GM23338 (cell line): ENCODE data around the gene MGAT4B.

Source experiments
- EZH2 ChIP-seq: fragments of 200-600 bp; sonication (generic); IDR thresholded peaks from one replicate; pipeline ENCODE4 v1.8.0; 2017; ENCODE audit warnings: antibody characterized with exemption, mild to moderate bottlenecking, low read depth; ENCODE audit not compliant: unreplicated experiment
- POLR2AphosphoS5 ChIP-seq: IDR thresholded peaks from 2 replicates; pipeline ENCODE4 v1.6.1; 2016; ENCODE audit warnings: antibody characterized with exemption, low read depth

DNA sequence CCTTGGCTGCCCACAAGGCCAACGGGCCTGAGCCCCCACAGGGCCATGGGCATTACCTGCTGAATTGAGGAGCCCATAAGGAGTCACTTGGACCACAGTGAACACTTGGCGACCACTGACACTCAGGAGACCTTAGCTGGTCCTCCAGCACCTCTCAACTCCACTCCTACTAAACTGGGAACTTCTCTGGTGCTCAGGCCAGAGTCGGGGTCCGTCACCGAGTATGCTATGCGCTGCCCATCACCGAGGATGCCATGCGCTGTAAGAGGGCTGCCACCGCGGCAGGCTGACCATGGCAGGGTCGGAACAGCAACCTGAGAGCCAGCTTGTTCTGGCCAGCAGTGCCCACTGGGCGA, 13.4 kb upstream of the MGAT4B start:
- TF ChIP-seq EZH2 = no peak
- TF ChIP-seq POLR2AphosphoS5 = no peak
